Keratinocyte (primary cell): Measurements from ENCODE around the gene ZP1. TPM values are rescaled to one million over a fixed set of nuclear protein-coding genes. Genes with fewer than 3 reads are reported as not detected.

Experiments
- DNase-seq: peaks from one replicate; pipeline ENCODE4 v3.0.0-alpha.2; 2011; ENCODE audit warnings: low read depth, missing footprints, low spot score
- FAIRE-seq: peaks from 2 replicates; lab custom pipeline; 2011; peaks lifted over from hg19 to GRCh38; lab: Jason Lieb, UNC
- H2AFZ ChIP-seq: 2 replicates; pipeline ENCODE4 v1.6.0; 2012; ENCODE audit warnings: low read length, control low read depth, inconsistent platforms; ENCODE audit not compliant: control insufficient read depth
- H3K27ac ChIP-seq: 2 replicates; pipeline ENCODE4 v1.5.1; 2011; ENCODE audit warnings: low read length; ENCODE audit not compliant: control insufficient read depth, insufficient read depth
- H3K27me3 ChIP-seq: 3 replicates; pipeline ENCODE4 v1.6.0; 2011; ENCODE audit warnings: low read length; ENCODE audit not compliant: control insufficient read depth, insufficient read depth; ENCODE audit errors: extremely low read depth
- H3K36me3 ChIP-seq, 2 experiments: 2 replicates in 1 of 2; 3 replicates in 1 of 2; pipeline ENCODE4 v1.5.1; 2011; ENCODE audit warnings: low read length in 2 of 2, mild to moderate bottlenecking in 1 of 2; ENCODE audit not compliant: control insufficient read depth in 2 of 2, insufficient read depth in 2 of 2; ENCODE audit errors: extremely low read depth in 1 of 2
- H3K4me1 ChIP-seq: 3 replicates; pipeline ENCODE4 v1.5.1; 2011; ENCODE audit warnings: low read length; ENCODE audit not compliant: control insufficient read depth, insufficient read depth; ENCODE audit errors: extremely low read depth
- H3K4me2 ChIP-seq: 3 replicates; pipeline ENCODE4 v1.6.0; 2011; ENCODE audit warnings: low read depth, low read length; ENCODE audit not compliant: control insufficient read depth, insufficient read depth; ENCODE audit errors: extremely low read depth
- H3K4me3 ChIP-seq, 3 experiments: fragments of 200-600 bp in 1 of 3; sonication (generic) in 1 of 3; 2 replicates in 2 of 3; 3 replicates in 1 of 3; pipeline ENCODE4 v1.5.1; 2011 to 2016; ENCODE audit warnings: low read length in 3 of 3, mild to moderate bottlenecking in 3 of 3, control low read depth in 2 of 3, inconsistent platforms in 1 of 3, low read depth in 1 of 3, mixed read lengths in 1 of 3, mixed run types in 1 of 3, moderate library complexity in 1 of 3; ENCODE audit not compliant: control insufficient read depth in 2 of 3, insufficient read depth in 2 of 3; ENCODE audit errors: extremely low read depth in 1 of 3
- H3K79me2 ChIP-seq: 2 replicates; pipeline ENCODE4 v1.6.0; 2012; ENCODE audit warnings: low read length; ENCODE audit not compliant: control insufficient read depth, insufficient read depth
- H3K9ac ChIP-seq: 3 replicates; pipeline ENCODE4 v1.6.0; 2011; ENCODE audit warnings: low read length; ENCODE audit not compliant: control insufficient read depth, insufficient read depth; ENCODE audit errors: extremely low read depth
- H3K9me1 ChIP-seq: 3 replicates; pipeline ENCODE4 v1.6.0; 2011; ENCODE audit warnings: low read length; ENCODE audit not compliant: control insufficient read depth, insufficient read depth; ENCODE audit errors: extremely low read depth
- H3K9me3 ChIP-seq: 2 replicates; pipeline ENCODE4 v1.5.1; 2012; ENCODE audit warnings: low read depth, low read length; ENCODE audit not compliant: control insufficient read depth
- H4K20me1 ChIP-seq: 3 replicates; pipeline ENCODE4 v1.6.0; 2011; ENCODE audit warnings: low read length; ENCODE audit not compliant: control insufficient read depth, insufficient read depth; ENCODE audit errors: extremely low read depth
- EZH2 ChIP-seq: IDR thresholded peaks from one replicate; pipeline ENCODE4 v1.6.1; 2012; ENCODE audit warnings: inconsistent platforms, mild to moderate bottlenecking, low read length, moderate library complexity
- dilution Hi-C: fragments of 300-500 bp; cut with MboI; formaldehyde crosslinking; loops from one replicate; pipeline ENCODE4 v1.7.0; 2020; ENCODE audit warnings: low sequenced_read_pairs; ENCODE audit not compliant: extremely low pct_ligation_motif_present
- polyA plus RNA-seq, 5 experiments: library from polyadenylated mRNA; depleted of rRNA in 3 of 5; stranded (reverse) in 3 of 5; stranded (forward) in 1 of 5; unstranded in 1 of 5; fragments of >200 nt; gene quantifications; 1 replicate in 1 of 5; 2 replicates in 3 of 5; 3 replicates in 1 of 5; pipeline versions ENCODE4 v1.2.1 to v1.2.3, GENCODE V29; 2011 to 2012; ENCODE audit warnings: missing spikeins in 2 of 5, low read depth in 1 of 5, low replicate concordance in 1 of 5
- TF ChIP-seq, protein P1 (sequence below), 3 experiments: IDR thresholded peaks in 1 of 3; conservative IDR thresholded peaks in 1 of 3; optimal IDR thresholded peaks in 1 of 3; 2 replicates in 2 of 3; 3 replicates in 1 of 3; pipeline versions ENCODE3 to v1.5.1; 2011; ENCODE audit warnings: low read length in 3 of 3, mild to moderate bottlenecking in 3 of 3, moderate library complexity in 2 of 3, control low read depth in 1 of 3, inconsistent platforms in 1 of 3; ENCODE audit not compliant: insufficient read depth in 2 of 3; ENCODE audit errors: extremely low read depth in 1 of 3

ZP1 gene
- polyA plus RNA-seq, 1 donor (not counting 4 experiments of a cell fraction or from before 2014, with no cell fraction given), result not detected

DNA sequence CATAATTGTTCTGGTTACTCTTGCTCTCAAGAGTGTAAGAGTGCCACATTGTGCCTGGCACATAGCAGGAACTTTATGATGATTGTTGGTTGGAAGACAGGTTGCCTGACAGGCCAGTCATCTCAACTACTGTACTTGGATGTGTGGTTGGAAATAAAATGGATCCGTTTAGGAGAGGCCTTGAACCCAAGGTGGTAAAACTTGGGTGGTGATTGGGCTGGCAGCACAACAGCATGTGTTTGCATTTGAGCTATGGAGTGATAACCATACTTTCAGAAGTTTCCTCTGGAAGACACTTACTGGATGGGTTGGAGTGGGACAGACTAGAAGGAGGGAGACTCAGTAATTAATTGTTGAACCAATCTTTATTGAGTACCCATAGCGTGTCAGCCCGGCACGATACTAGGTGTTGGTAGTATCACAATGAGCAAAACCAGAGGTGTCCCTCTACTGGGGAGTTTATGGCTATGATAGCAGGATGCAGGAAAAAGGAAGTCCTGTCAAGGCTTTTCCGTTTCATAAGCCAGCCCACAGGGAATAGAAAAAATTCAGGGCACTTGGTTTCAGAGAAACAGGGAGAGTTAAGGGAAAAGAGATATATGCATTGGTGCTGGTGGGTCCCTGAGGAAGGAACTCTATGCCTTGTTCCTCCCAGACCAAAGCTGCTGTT lies 43.5 kb downstream of the ZP1 start:
- FAIRE-seq (no peak), DNase-seq (no peak)
- Histone ChIP-seq H3K79me2 (peaks cover 14% of the 10 kb centered on the region), H3K4me2 (no peak overlapping the region), H3K27ac (no peak overlapping the region), H4K20me1 (no peaks in the 10 kb centered on the region), H3K4me3 (no peak overlapping the region), H3K4me1 (peaks cover 15% of the 10 kb centered on the region), H3K36me3 (no peaks in the 10 kb centered on the region), H3K9me1 (peaks cover 1% of the 10 kb centered on the region), H2AFZ (no peak overlapping the region), H3K9me3 (no peaks in the 10 kb centered on the region), H3K9ac (no peak overlapping the region), H3K27me3 (no peaks in the 10 kb centered on the region)
- TF ChIP-seq, protein P1, sequence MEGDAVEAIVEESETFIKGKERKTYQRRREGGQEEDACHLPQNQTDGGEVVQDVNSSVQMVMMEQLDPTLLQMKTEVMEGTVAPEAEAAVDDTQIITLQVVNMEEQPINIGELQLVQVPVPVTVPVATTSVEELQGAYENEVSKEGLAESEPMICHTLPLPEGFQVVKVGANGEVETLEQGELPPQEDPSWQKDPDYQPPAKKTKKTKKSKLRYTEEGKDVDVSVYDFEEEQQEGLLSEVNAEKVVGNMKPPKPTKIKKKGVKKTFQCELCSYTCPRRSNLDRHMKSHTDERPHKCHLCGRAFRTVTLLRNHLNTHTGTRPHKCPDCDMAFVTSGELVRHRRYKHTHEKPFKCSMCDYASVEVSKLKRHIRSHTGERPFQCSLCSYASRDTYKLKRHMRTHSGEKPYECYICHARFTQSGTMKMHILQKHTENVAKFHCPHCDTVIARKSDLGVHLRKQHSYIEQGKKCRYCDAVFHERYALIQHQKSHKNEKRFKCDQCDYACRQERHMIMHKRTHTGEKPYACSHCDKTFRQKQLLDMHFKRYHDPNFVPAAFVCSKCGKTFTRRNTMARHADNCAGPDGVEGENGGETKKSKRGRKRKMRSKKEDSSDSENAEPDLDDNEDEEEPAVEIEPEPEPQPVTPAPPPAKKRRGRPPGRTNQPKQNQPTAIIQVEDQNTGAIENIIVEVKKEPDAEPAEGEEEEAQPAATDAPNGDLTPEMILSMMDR (optimal IDR thresholded peaks at IDR 0.05 in 1 of 3, IDR thresholded peaks at IDR 0.05 in 1 of 3, conservative IDR thresholded peaks at IDR 0.05 in 1 of 3; ENCODE audit: extremely low read depth in 1 of 3, insufficient read depth in 2 of 3, low read length in 3 of 3), result no peak
- TF ChIP-seq EZH2, result no peak
- dilution Hi-C loops, result no loop called here

DNA sequence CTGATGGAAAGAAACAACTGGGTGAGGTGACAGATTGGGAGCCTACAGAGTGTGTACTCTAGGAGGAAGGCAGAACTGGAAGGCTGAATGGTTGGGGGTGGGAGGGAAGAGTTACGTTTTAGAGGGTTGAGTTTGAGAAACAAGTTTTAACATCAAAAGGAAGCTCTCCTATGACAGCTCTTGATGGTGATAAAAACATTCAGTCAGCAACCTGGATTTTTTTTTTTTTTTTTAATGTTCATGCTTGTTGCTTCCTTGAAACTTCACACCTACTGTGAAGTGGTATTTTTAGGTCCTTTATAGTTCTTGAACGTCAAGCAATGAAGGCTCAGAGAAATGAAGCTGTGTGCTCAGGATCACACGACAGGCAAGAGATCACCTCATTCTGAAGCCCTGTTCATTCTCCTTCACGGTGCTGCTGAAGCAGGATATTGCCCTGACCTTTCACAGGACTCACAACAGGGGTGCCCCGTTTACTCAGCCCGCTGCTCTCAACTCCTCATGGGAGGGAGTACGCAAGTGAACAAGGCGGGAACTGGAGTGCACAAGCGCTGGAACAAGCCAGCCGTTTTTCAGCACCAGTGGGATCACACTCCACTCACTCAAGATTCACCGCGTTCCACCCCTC lies 45.0 kb downstream of the ZP1 start:
- no peak overlapping the region for H3K4me2 ChIP-seq
- DNase-seq, result no peak

More for the DNA sequence above, 45.0 kb downstream of the ZP1 start:
- Histone ChIP-seq H3K9me3 (no peaks in the 10 kb centered on the region), H2AFZ (no peak overlapping the region), H3K79me2 (peaks cover 21% of the 10 kb centered on the region), H3K27ac (no peak overlapping the region), H3K36me3 (no peaks in the 10 kb centered on the region), H3K4me3 (no peak overlapping the region), H3K9me1 (peaks cover 2% of the 10 kb centered on the region), H4K20me1 (no peaks in the 10 kb centered on the region), H3K27me3 (no peaks in the 10 kb centered on the region), H3K9ac (no peak overlapping the region), H3K4me1 (peaks cover 28% of the 10 kb centered on the region)
- no peak for TF ChIP-seq EZH2
- TF ChIP-seq, protein P1 (optimal IDR thresholded peaks at IDR 0.05 in 1 of 3, IDR thresholded peaks at IDR 0.05 in 1 of 3, conservative IDR thresholded peaks at IDR 0.05 in 1 of 3; ENCODE audit: extremely low read depth in 1 of 3, insufficient read depth in 2 of 3, low read length in 3 of 3), result no peak
- no peak for FAIRE-seq
- dilution Hi-C loops, result no loop called here
